NCI-H345 treated with DMSO at 0.1 percent for 48 hours (cell line): ENCODE results near the gene TNNT1.
"Not testable (repeated sequence)": the region's sequence is repeated elsewhere in the genome, so short reads cannot be mapped to it uniquely, and the experiment has no call there.

Experiments used
- DNase-seq: peaks from one replicate; lab custom pipeline; 2025; ENCODE audit not compliant: unreplicated experiment; lab: John Stamatoyannopoulos, UW

The TNNT1 gene, protein sequence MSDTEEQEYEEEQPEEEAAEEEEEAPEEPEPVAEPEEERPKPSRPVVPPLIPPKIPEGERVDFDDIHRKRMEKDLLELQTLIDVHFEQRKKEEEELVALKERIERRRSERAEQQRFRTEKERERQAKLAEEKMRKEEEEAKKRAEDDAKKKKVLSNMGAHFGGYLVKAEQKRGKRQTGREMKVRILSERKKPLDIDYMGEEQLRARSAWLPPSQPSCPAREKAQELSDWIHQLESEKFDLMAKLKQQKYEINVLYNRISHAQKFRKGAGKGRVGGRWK

DNA sequence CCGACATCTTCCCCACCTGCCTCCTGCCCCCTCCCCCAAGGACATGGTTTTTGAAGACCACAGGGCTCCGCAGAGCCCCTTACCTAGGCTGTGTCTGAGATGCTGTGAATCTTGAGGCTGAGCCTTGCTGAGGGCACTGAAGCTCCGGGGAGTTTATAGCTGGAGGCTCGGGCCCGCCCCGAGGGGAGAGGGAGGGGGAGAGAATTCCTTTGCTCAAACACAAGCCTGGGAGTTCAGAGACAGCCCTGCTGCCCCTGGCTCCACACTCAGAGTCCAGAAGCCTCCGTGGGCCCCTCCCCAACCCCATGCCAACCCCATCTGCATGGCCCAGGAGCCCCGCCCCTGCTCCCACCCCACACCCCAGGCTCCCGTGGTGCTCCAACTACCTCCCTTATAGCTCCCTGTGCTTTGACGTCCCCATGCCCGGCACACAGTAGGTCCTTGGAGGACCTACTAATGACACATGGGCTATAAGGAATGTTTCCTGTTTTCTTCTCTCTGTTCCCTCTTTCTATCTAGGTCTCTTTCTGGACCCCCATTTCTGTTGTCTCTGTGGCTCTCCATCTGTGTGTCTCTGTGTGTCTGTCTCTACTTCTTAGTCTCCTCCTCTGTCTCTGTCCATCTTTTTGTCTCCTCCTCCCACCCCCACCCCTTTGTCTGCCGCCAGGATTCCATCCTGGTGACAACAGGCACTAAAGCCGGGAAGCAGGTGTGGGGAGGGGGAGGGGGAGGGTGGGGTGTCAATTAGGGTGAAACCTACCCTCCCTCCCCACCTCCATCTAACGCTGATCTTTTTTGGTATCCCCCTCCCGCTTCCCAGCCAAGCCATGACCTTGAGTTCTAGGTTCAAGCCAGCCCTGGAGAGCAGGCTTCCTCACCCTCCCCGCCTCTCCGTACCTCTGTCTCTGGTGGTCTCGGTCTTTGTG is at the start of gene TNNT1:
Gene TNNT1 (minus strand): TSS at position 129 of the 926 bp plus-strand sequence. CDS start 2,049 bp downstream, outside the sequence.
- DNase-seq = no peak

DNA sequence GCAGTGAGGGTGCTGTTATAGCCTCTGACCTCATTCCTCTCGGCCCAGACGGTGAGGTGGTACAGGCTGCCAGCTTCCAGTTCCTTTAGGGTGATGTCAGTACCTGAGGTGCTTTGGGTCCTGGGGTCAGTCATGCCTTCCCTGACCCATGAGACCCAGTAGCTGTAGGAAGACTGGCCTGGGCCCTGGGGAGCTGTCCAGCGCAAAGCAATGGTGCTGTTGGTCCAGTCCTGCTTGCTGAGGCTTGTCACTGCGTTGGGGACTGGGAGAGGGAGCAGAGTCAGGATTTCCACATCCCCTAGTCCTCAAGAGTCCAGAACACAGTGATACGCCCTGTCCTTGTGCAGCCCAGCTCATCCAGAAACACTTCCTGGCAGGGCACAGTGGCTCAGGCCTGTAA is 49.6 kb upstream of the TNNT1 start:
- DNase-seq = no peak

DNA sequence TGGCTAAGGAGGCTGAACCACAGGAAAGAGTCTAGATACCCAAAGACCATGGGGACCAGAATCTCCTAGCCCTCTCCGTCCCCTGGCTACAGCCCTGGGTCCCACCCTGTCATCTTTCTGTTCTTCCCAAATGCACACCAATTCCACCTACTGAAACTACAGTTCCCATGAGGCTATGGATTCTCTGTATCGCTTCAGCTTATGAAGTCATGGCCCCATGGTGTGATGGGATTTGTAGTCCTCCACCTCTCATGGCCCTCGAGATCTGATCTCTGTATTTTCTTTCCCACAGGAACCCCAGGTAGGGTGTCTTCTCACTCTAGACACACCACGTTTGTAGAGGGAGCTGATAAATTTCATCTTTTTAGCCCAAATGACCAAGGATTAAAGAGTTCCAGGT is 48.5 kb upstream of the TNNT1 start:
- DNase-seq = no peak

DNA sequence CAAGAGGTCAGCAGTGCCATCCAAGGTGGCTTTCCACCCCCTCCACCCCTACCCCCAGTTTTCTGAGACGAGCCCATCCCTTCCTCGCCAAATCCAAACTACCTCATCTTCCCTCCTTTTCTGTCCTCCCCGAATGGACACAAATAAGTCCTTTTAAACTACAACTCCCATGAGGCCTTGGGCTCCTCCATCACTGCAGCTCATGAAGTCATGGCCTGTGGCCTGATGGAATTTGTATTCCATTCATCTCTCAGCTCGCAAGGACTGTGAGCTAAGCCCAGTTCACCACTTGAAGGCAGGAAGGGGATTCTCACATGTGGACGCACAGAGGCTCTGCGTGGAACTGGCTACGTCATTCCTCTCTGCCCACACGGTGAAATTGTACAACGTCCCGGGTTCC is 47.8 kb upstream of the TNNT1 start:
- DNase-seq = no peak

DNA sequence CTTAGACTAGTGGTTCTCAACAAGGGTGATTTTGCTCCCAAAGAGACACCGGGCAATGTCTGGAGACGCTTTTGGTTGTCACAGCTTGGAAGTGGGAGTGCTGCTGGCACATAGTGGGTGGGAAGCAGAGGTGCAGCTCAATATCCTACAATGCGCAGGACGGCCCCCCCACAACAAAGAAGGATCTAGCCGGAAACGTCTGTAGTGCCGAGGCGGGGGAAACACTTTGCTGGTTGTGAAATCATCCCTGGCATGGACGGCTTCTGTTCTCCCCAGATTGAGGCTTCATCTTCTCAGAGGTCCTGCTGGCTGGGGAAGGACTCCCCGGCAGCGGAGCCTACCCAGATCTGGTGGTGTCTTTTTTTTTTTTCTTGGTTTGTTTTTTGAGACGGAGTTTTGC is 44.5 kb upstream of the TNNT1 start:
- no peak for DNase-seq

DNA sequence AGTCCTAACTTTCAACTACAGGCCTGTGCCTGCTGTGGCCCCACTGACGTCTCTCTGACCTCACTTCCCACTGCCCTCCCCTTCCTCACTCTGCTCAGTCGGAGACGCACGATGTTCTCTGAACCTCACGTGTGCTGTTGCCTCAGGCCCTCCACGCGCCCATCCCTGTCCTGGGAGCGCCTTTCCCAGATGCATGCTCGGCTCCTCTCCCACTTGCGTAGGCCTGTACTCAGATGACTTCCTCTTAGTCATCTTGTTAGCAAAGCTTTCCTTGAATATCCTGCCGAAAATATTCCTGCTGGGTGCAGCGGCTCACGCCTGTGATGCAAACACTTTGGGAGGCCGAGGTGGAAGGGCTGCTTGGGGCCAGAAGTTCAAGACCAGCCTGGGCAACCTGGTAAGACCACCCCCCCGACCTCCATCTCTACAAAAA is 40.4 kb upstream of the TNNT1 start:
- DNase-seq = no peak

DNA sequence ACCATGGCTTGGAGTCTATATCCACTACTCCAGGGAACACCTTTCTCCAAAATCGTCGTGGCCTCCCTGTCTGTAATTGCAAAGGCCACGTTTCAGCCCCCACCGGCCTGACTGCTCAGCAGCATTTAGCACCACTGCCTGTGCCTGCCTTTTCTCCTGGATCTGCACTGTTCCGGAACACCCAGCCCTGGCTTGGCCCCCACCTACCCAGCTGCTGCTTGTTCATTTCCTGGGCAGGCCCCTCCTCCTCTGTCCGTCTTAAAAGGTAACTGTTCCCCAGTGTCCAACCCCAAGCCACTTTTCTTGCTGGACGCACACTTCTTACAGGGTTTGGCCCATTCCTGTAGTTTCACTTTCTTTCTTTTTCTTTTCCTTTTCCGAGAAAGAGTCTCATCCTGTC is 39.6 kb upstream of the TNNT1 start:
- DNase-seq = no peak

DNA sequence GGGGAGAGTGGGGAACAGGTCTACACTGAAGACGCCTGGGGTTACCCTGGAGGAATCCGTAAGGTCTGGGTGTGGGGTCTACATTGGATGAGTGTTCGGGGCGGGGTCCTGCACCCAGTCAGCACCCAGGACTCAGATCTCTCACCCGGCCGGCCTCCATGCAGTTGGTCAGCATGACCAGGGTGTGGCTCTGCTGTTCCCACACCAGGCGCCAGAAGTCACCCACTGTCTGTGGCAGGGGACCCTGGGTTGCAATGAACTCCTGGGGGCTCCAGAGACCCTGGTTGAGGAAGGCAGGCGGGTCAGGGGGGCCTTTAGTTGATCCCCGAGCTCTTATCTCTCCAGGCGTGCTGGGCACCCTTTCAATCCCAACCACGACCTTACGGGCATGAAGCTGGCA is 37.1 kb upstream of the TNNT1 start:
- no peak for DNase-seq

DNA sequence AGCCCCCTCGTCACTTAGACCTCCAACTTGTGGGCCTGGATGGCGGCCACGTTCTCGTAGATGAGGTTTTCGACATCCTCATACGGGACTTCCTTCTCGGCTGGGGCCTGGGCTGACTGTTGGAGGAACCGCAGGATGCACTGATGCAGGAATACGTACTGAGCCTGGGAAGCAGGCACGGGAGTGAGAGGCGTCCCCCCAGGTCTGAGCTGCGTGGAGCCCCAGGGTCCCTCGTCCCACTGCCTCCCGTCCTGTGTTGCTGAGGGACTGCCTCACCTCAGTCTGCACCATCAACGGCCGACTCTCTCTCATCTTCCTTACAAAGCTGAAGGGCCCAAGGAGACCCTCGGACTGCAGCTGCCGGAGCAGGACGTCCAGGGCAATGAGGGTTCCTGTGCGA is 32.7 kb upstream of the TNNT1 start:
- DNase-seq = no peak

DNA sequence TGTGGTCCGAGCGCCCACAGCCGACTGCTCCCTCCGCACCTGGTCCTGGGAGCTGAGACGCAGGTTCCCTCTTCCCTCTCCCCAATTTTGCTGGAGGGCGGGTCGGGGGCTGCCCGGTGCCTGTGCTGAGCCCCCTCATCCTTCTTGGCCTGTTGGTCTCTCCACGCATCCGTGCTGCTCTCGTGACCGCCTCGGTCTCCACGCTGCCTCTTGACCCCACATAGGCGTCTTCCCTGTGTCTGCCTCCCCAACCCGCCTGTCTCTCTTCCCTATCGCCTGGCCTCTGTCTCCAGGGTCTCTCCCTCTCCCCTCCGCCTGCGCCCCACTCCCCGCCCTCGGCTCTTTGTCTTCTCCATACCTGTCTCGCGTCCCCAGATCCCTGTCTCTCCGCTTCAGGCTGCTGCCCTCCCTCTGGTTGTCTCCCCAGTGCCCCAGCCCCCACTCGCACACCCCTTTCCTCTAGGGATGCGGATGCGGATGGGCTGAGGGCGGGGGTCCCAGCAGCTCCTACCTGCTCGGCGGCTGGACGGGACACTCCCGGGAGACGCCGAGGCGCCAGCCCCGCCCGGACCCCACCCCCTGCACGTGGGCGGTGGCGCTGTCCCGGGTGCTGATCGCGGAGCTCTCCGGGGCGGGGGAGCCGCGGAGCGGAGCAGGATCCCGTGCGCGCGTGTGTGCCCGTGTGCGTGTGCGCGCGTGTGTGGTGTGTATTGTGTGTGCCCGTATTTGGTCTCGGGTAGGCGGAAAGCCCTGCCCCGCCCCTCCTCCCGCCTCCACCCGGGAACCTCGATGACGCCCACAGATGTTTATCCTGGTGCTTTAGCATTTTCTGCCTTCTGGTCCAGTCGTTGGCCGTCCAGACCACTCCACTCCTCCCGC is 30.8 kb upstream of the TNNT1 start, which contains the start of gene SYT5:
Gene SYT5 (minus strand): TSS at position 684 of the 879 bp plus-strand sequence. CDS start 1,248 bp downstream, outside the sequence.
- no peak for DNase-seq

DNA sequence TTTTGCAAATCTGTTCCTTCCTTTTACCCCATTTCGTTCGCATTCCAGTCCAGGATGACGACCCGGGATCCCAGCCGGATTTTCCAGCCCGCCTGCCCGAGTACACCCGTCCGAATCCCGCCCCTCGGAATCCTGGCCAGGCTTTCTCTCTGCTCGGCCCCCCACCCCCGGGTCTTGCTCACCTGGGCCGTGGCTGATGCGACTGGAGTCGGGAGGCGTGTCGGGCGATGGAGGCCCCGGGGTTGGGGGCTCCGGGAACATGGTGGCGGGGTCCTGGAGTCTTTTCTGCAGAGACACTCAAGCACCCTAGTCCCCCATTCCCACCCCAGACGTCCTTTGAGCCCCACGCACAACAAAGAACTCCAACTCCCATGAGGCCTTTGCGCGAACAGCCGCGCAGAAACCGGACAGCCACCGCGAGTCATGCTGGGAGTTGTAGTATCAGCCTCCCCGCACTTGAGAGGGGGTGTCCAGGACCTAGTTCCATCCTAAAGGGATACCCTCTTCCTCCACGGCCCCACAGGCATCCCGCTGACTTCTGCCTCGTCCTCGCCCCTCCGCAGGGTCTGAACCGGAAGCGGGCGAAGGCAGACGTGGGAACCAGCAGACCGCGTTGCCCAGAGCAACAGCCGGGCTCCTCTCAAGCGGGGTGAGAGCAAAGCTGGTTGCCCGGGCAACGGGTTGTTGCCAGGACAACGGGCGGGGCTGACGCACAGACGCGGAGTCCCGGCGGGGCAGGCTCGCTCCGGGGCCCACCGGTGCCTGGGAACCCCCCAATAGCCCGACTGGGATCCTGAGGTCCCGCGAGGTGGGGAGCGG is 30.0 kb upstream of the TNNT1 start:
- DNase-seq = peak; percentile 82

DNA sequence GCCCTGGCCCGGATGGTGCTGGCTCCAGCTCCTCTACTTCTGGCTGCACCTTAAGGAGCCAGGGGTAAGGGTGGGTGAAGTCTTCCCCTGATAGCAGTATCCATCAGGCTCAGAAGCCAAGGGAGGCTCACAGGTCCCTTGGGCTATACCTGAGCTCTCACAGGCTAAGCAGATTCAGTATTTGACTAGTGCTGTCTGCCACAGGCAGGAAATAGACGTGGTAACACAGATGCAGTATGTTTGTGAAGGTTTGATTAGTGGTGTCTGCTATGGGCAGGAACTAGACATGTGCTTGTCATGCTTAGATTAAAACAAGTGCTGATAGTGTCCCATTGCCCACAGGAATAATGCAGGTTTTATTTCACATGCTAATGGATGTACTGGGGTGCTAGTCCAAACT is 27.1 kb upstream of the TNNT1 start:
- DNase-seq = no peak

DNA sequence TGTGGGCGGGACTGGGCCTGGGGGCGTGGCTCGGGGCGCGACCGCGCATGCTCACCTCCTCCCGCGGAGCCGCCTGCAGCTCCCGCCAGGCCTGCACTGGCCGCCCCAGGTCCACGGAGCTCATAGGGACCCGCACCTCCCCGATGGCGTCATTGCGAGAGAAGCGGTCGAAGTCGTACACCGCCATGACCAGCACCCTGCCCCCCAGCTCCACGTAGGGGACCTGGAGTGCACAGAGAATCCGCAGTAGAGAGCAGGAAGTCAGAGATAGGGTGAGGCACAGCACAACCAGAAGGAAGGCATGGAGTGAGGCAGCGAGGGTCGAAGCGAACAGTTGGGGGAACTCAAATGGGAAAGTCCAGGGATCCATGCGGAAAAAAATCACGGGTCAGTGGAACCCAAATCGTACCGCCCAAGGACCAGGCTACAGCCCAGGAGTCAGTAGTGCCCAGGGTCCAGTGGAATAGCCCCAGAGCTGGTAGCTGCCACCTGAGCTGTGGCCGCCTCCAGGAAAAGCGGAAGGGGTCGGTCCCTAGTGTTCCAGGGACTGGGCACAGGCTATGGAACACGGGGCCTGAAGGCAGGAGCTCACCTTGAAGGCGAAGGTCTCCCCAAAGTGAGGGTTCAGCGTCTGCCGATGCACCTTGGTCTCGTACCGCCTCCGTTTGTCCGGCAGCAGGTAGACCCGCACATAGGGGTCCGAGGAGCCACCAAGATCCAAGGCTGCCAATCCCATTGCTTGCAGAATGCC is 26.3 kb upstream of the TNNT1 start:
- no peak for DNase-seq

DNA sequence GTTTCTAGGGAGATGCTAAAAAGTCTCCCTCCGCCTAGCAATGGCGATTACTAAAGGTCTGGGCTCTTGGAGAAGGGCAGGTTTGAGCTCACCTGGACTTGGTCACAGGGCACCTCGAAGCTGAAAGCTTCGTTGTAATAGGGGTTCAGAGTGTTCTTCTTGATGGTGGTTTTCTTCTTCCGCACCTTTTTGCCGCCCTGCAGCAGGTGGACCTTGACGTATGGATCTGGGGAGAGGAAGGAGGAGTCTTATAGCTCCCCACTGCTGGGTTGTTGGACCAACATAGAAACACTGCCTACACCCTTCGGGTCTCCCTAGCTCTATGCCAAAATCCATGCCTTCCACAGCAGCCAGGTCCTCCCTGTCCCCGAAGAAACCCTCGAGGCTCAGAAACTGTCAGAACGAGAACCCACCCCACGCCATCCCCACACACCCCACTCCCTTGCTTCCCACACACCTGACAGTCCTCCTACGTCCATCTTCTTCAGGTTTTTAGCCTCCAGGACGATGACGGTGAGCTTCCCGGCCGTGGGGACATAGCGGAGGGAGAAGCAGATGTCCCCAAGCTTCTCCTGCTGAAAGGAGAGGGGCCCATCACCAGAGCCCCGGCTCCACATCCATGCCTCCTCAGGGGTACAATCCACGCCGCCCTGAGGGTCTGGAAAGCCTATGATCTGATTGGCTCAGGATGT is 25.6 kb upstream of the TNNT1 start:
- DNase-seq = no peak

DNA sequence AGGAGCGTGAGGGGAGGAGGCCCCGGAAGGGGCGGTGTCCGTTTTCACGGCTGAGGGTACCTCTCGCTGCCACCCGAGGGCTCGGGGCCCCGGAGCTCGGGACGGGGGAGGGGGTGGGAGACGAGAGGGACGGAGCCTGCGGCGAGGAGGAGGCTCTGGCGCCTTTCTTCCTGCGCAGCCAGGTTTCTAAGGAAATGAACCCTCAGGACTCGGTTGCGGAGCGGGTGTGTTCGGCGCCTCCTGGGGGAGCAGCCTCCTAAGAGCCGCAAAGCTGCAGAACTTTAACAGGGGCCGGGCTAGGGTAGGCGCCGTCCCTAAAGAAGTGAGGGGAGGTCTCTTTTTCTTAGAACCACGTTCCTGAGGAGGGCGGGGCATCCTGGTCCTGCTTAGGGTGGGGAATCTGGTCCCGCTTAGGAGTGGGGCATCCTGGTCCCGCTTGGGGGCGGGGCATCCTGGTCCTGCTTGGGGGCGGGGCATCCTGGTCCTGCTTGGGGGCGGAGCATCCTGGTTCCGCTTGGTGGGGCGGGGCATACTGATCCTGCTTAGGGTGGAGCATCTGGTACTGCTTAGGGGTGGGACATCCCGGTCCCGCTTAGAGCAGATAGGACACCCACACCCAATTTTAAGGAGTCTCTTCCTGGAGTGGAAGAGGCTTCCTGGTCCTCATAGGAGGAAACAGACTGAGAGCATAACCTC is 24.9 kb upstream of the TNNT1 start:
- no peak for DNase-seq

DNA sequence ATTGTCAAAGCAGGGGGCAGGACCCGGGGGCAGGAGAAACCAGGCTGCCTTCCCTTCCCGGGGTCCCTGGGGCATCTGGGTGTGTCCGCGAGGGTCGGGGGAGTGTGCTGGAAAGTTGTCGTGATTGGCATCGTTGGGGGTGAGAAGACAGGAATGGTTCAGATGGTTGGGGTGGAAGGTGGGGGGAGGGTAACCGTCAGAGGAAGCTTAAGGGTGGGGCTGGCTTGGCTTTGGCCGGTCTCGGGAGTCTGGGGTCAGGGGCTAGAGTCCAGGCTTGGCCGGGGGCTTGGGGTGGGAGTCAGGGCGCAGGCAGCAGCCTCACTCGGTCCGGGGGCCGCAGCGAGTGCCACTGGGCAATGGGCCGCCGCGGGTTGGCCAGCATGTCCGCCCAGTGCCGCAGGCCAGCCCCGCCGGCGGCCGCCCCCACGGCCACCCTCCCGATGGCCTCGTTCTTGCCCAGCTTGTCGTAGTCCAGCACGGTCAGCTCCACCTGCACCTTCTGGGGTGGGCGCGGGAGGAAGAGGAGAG is 24.2 kb upstream of the TNNT1 start:
- no peak for DNase-seq

DNA sequence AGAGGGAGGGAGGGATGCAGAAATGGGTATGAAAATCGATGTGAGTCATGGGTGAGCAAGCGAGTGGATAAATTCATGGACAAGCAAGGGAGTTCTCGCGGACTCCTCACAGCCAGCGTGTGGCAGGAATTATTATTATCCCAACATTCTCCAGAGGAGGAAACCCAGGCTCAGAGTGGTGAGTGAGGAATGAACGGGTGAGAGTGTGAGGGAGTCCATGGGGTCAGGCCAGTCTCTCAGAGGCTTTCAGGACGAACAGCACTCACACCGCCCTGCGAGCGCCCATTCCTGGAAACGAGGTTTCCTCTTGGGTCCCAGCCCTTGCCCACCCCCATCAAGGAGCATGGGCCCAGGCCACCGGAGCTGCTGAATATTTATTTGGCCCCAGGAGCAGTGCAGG is 23.7 kb upstream of the TNNT1 start:
- no peak for DNase-seq

DNA sequence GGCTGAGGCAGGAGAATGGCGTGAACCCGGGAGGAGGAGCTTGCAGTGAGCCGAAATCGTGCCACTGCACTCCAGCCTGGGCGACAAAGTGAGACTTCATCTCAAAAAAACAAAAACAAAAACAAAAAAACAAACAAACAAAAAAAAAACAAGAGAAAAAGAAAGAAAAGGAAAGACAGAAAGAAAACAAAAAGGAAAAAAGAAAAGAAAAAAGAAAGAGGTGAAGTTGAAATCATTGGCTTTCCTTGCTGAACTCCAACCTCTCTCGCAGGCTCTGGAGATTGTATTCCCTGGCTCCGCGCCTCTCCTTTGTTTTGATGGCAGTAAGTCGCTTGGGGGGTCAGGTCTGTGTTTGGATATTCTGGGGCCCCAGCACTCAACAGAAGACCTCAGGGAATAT is 23.3 kb upstream of the TNNT1 start:
- DNase-seq = not testable (repeated sequence)
